ENCODE measurements around the gene ADGRL1. TPM values are rescaled to one million over a fixed set of nuclear protein-coding genes. Genes with fewer than 3 reads are reported as not detected.

The ADGRL1 gene
- total RNA-seq, 1 experiment from 2014 or later = 26.5 TPM

DNA sequence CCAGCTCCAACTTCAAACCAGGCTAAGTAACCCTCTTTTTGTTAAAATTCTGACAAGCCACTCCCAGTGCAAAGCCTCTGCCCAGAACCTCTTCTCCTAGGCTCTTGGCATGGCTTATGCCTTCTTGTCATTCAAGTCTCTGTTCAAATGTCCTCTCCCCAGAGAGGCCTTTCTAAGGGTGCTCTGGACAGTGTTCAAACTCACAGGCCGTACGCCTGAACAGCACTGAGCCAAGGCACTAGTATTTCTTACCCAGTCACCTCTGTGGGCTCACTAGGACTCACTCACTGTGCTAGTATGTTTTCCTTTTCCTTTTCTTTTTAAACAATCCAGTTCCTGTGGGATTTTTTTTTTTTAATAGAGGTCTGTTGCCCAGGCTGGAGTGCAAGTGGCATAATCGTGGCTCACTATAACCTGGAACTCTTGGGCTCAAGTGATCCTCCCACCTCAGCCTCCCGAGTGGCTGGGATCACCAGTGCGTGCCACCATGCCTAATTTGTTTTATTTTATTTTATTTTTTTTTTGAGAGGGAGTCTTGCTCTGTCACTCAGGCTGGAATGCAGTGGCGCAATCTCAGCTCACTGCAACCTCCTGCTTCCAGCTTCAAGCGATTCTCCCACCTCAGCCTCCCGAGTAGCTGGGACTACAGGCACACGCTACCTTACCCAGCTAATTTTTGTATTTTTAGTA is 67.2 kb downstream of the ADGRL1 start:
- intact Hi-C loops (cut with micrococcal nuclease; ENCODE audit: unreplicated experiment) = no loop called here
- CTCF ChIA-PET = no interaction called here
- Mint-ChIP-seq H3K4me3 (ENCODE audit: low read depth, unreplicated experiment) (no peak overlapping the region), H3K4me1 (ENCODE audit: low read depth, unreplicated experiment) (peaks cover 15% of the 10 kb centered on the region), H3K36me3 (ENCODE audit: insufficient read depth, unreplicated experiment) (peaks cover 36% of the 10 kb centered on the region), H3K27me3 (ENCODE audit: unreplicated experiment) (no peaks in the 10 kb centered on the region), H3K27ac (ENCODE audit: unreplicated experiment) (no peak overlapping the region), H3K9me3 (ENCODE audit: low read depth, unreplicated experiment) (no peaks in the 10 kb centered on the region)
- TF ChIP-seq, protein P1, sequence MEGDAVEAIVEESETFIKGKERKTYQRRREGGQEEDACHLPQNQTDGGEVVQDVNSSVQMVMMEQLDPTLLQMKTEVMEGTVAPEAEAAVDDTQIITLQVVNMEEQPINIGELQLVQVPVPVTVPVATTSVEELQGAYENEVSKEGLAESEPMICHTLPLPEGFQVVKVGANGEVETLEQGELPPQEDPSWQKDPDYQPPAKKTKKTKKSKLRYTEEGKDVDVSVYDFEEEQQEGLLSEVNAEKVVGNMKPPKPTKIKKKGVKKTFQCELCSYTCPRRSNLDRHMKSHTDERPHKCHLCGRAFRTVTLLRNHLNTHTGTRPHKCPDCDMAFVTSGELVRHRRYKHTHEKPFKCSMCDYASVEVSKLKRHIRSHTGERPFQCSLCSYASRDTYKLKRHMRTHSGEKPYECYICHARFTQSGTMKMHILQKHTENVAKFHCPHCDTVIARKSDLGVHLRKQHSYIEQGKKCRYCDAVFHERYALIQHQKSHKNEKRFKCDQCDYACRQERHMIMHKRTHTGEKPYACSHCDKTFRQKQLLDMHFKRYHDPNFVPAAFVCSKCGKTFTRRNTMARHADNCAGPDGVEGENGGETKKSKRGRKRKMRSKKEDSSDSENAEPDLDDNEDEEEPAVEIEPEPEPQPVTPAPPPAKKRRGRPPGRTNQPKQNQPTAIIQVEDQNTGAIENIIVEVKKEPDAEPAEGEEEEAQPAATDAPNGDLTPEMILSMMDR (IDR thresholded peaks at IDR 0.05; ENCODE audit: unreplicated experiment) = no peak
- BruUV-seq (replicated peaks) = no TSS peak
- DNase-seq = no peak

DNA sequence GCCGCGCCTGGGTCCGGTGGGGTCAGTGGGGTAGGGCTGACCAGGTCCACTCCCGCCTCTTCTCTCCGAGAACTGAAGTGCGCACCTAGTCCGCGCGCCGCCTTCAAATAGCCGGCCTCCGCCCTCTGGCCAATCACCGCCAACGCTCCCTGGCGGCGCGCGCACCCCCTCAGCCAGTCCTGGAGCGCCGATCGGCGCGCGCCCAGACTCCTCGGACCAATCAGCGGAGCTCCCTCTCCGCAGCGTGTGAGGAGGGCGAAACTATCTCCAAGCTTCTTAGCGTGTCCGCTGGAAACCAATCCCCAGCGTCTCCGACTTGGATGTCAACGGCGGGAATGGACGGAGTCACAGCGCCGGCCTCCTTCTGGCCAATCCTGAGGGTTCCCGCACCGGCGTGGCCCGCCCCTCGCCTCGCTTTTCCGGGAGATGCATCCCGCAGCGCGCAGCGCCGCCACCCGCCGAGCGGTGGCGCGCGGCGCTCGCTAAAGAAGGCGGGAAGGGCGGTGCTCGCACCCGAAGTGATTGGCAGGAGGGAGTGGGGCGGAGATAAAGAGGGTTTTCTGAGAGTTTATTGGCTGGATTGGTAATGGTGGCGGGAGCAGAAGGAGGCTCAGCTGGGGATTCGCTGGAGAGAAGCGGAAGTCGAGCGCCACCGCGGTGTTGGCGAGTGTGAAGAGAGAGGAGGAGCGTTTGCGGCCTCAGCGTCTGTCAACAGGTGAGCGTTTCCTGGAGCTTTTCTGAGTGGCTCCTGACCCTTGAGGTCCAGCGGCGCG is 69.3 kb downstream of the ADGRL1 start, which contains the start of gene ASF1B:
TSS of gene ASF1B (minus strand) at position 81 of the 773 bp plus-strand sequence. CDS start 133 bp downstream, outside the sequence.
- peak within 1 kb of the TSS; percentile 85 for H3K4me3 Mint-ChIP-seq (ENCODE audit: low read depth, unreplicated experiment)
- H3K27ac Mint-ChIP-seq (ENCODE audit: unreplicated experiment) = peak within 1 kb of the TSS; percentile 96
- CTCF ChIA-PET = interaction anchor here (0.6 to 1.8 kb wide), 17 partner anchors 9 to 358 kb away, joined by 3 to 11 read pairs (median 4); partner anchors contain the start of gene ADGRE5
- no peaks in the 10 kb centered on the region for H3K9me3 Mint-ChIP-seq (ENCODE audit: low read depth, unreplicated experiment)
- peaks cover 38% of the 10 kb centered on the region for H3K36me3 Mint-ChIP-seq (ENCODE audit: insufficient read depth, unreplicated experiment)
- H3K27me3 Mint-ChIP-seq (ENCODE audit: unreplicated experiment) = no peaks in the 10 kb centered on the region
- DNase-seq = peak; percentile 95
- TF ChIP-seq, protein P1 (IDR thresholded peaks at IDR 0.05; ENCODE audit: unreplicated experiment) = peak; percentile 18
- intact Hi-C loops (cut with micrococcal nuclease; ENCODE audit: unreplicated experiment) = no loop called here
- BruUV-seq (replicated peaks) = no TSS peak
- H3K4me1 Mint-ChIP-seq (ENCODE audit: low read depth, unreplicated experiment) = peaks cover 15% of the 10 kb centered on the region

DNA sequence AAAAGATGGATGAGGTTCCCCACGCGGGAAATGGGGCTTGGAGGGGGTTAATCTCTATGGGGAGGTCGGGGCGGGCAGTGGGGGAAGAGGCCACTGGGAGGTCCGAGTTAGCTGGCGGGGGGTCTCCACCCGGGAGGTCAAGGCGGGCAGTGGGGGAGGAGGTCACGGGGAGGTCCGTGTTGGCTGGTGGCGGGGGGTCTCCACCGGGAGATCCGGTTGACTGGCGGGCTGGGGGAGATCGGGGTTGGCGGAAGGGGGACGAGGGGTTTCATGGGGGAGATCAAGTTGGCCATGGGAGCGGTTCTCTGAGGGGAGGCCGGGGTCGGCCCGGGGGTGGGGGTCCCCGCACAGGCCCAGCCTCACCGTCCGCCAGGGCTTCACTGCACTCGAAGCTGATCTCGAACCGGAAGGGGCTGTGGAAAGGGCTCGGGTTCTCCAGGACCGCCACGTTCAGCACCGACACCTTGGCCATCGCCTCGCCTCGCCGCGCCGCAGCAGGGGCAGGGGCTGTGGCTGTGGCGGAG is 69.9 kb downstream of the ADGRL1 start:
- intact Hi-C loops (cut with micrococcal nuclease; ENCODE audit: unreplicated experiment) = no loop called here
- BruUV-seq (replicated peaks) = no TSS peak
- no peaks in the 10 kb centered on the region for H3K27me3 Mint-ChIP-seq (ENCODE audit: unreplicated experiment)
- DNase-seq = no peak
- peak overlapping the region; percentile 96 for H3K27ac Mint-ChIP-seq (ENCODE audit: unreplicated experiment)
- H3K9me3 Mint-ChIP-seq (ENCODE audit: low read depth, unreplicated experiment) = no peaks in the 10 kb centered on the region
- peaks cover 41% of the 10 kb centered on the region for H3K36me3 Mint-ChIP-seq (ENCODE audit: insufficient read depth, unreplicated experiment)
- TF ChIP-seq, protein P1 (IDR thresholded peaks at IDR 0.05; ENCODE audit: unreplicated experiment) = no peak
- CTCF ChIA-PET = interaction anchor here (0.6 to 1.8 kb wide), 15 partner anchors 10 to 359 kb away, joined by 3 to 11 read pairs (median 4); partner anchors contain the start of gene ADGRE5
- H3K4me1 Mint-ChIP-seq (ENCODE audit: low read depth, unreplicated experiment) = peaks cover 15% of the 10 kb centered on the region
- peak overlapping the region; percentile 85 for H3K4me3 Mint-ChIP-seq (ENCODE audit: low read depth, unreplicated experiment)

DNA sequence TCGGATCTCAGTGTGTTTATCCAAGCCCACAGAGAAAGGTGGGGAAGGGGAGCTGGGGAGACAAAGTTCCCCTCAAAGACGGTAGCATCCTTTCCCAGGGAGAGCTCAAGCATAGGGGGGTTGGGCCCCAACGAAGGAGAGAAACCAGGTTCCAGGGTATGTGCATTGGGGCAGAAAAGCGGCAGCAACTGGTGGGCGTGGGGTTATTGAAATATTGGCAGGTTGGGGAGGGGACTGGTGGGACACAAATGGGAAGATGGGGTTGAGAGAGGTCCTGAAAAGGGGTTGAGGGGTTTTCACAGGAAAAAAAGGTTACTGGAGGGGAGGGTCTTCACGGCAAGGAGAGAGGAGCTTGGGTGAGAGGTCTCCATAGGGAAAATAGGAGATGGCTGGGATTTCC is 70.6 kb downstream of the ADGRL1 start:
- intact Hi-C loops (cut with micrococcal nuclease; ENCODE audit: unreplicated experiment) = no loop called here
- peak overlapping the region; percentile 96 for H3K27ac Mint-ChIP-seq (ENCODE audit: unreplicated experiment)
- H3K4me3 Mint-ChIP-seq (ENCODE audit: low read depth, unreplicated experiment) = peak overlapping the region; percentile 85
- no peak for DNase-seq
- H3K9me3 Mint-ChIP-seq (ENCODE audit: low read depth, unreplicated experiment) = no peaks in the 10 kb centered on the region
- H3K27me3 Mint-ChIP-seq (ENCODE audit: unreplicated experiment) = no peaks in the 10 kb centered on the region
- H3K4me1 Mint-ChIP-seq (ENCODE audit: low read depth, unreplicated experiment) = peaks cover 15% of the 10 kb centered on the region
- peaks cover 41% of the 10 kb centered on the region for H3K36me3 Mint-ChIP-seq (ENCODE audit: insufficient read depth, unreplicated experiment)
- CTCF ChIA-PET = interaction anchor here (0.6 to 1.4 kb wide), 2 partner anchors 17 to 236 kb away, joined by 3 to 4 read pairs; no protein-coding TSS in a partner anchor
- TF ChIP-seq, protein P1 (IDR thresholded peaks at IDR 0.05; ENCODE audit: unreplicated experiment) = no peak
- BruUV-seq (replicated peaks) = no TSS peak

All from Calu3 (cell line).